Heart left ventricle (tissue), 16 donors: Measurements from ENCODE around the gene PRR5L. TPM values are rescaled to one million over a fixed set of nuclear protein-coding genes. Genes with fewer than 3 reads are reported as not detected.

Experiments used
- ATAC-seq, 4 donors: fragments of 200-7000 bp; cut with Tn5 transposase; one replicate each; pipeline ENCODE4 v1.9.1; 2020 to 2022; ENCODE audit warnings: moderate library complexity in 4 of 4, mild to moderate bottlenecking in 3 of 4, moderate number of reproducible peaks in 1 of 4
- DNase-seq, 5 donors: peaks; one replicate each; pipeline ENCODE4 v3.0.0-alpha.2; 2020
- H3K27ac ChIP-seq, 12 donors: fragments of 200-600 bp; sonication (generic) in 4 of 12; one replicate each; pipeline versions ENCODE4 v1.5.0 to v1.8.0; 2016 to 2022; ENCODE audit warnings: mild to moderate bottlenecking in 2 of 12
- H3K27me3 ChIP-seq, 9 donors: fragments of 200-600 bp; sonication (generic) in 2 of 9; one replicate each; pipeline versions ENCODE4 v1.5.1 to v1.8.0; 2016 to 2022; ENCODE audit warnings: mild to moderate bottlenecking in 3 of 9
- H3K36me3 ChIP-seq, 9 donors: fragments of 200-600 bp; sonication (generic) in 2 of 9; one replicate each; pipeline versions ENCODE4 v1.5.0 to v1.8.0; 2018 to 2022; ENCODE audit warnings: mild to moderate bottlenecking in 2 of 9
- H3K4me1 ChIP-seq, 12 donors: fragments of 200-600 bp; sonication (generic) in 4 of 12; one replicate each; pipeline versions ENCODE4 v1.5.0 to v1.8.0; 2016 to 2022; ENCODE audit warnings: mild to moderate bottlenecking in 3 of 12
- H3K4me3 ChIP-seq, 12 donors: fragments of 200-600 bp; sonication (generic) in 4 of 12; one replicate each; pipeline versions ENCODE4 v1.5.0 to v1.8.0; 2017 to 2022; ENCODE audit warnings: mild to moderate bottlenecking in 9 of 12, moderate library complexity in 4 of 12
- H3K9me3 ChIP-seq, 12 donors: fragments of 200-600 bp; sonication (generic) in 4 of 12; one replicate each; pipeline versions ENCODE4 v1.5.0 to v1.8.0; 2016 to 2022; ENCODE audit warnings: mild to moderate bottlenecking in 1 of 12
- CTCF ChIP-seq, 12 donors: fragments of 200-600 bp; sonication (generic) in 4 of 12; IDR thresholded peaks; one replicate each; pipeline versions ENCODE4 v1.5.0 to v1.8.0; 2018 to 2022; ENCODE audit warnings: antibody characterized with exemption in 12 of 12, mild to moderate bottlenecking in 5 of 12
- POLR2A ChIP-seq, 2 donors: fragments of 450-650 bp; IDR thresholded peaks; one replicate each; pipeline ENCODE4 v1.6.1; 2017; ENCODE audit warnings: antibody characterized with exemption in 2 of 2, mild to moderate bottlenecking in 2 of 2, moderate library complexity in 2 of 2
- WGBS, 4 donors: extraction: QIAGEN DNeasy Blood & Tissue Kit in 2 of 4; methylation state at CpG; one replicate each; pipeline versions ENCODE4 v1.1.5 to v1.1.7; 2013 to 2018; 5-methylcytosine and 5-hydroxymethylcytosine counted together
- intact Hi-C, 10 donors: fragments of 100-400 bp; cut with DNase I; formaldehyde crosslinking; loops; one replicate each; pipeline versions ENCODE4 v1.11.1 to v1.14.2; 2022
- polyA plus RNA-seq, 2 donors: library from polyadenylated mRNA; stranded (reverse); fragments of 200-250 nt; gene quantifications; one replicate each; pipeline ENCODE4 v1.2.3, GENCODE V29; 2013
- total RNA-seq, 9 donors: library from RNA; depleted of rRNA in 2 of 9; stranded (reverse); fragments of >200 nt in 2 of 9; fragmentation: NEBNext Ultra II Directional in 3 of 9; extraction: Animal tissue kit (Norgen Biotek cat#: 25700) in 3 of 9; gene quantifications; one replicate each; pipeline versions ENCODE4 v1.1.0 to v1.2.4, GENCODE V29; 2016 to 2023
- donor health status: ischemic (EF 13 %, LVEDD 7.1; RV severe dilation, severe dysfunction).
- donor health status: healthy with polysubstance abuse.
- donor health status: DM: no; HTN: yes; CAD: no.
- donor health status: DM: no; HTN: no; CAD: no.
- donor health status: ischemic (EF 25% LVEDD 6.9; RV normal size, moderate dysfunction).
- donor health status: ischemic (EF 25% LVEDD 5.7; RV mildly dilated, moderate dysfunction).
- donor health status: healthy.
- donor health status: DM: yes; HTN: yes; CAD: no.
- donor health status: ischemic (EF 35%, LVEDD 5.7; RV mildly dilated, moderate dysfunction).
- donor health status: nonischemic (EF 11% LVEDD 7.7; RV severe dilation, severe dysfunction).
- donor health status: DM: yes; HTN: yes; CAD: no.
- donor health status: PGD.
- donor health status: ischemic (EF 29% LVEDD 5.4; RV normal size, mild dysfunction).
- donor health status: nonischemic (EF 23%, LVEDD 6.1; RV moderate dilation, normal function).

Gene PRR5L
- total and polyA plus RNA-seq, 11 donors = 0.61 to 17.8 (median 3.1) TPM

GRCh38 chr11:36452961-36453360 lies 156.9 kb downstream of the PRR5L start:
- peak overlapping the region in 3 of 12 donors; percentile 7 to 27 (median 11) for H3K27ac ChIP-seq
- no peak overlapping the region for H3K4me3 ChIP-seq
- 8 to 18% (median 17%) methylated on average over 1 of the region's 1 CpG for WGBS, 4 donors
- peaks cover 0 to 58% (median 0%) of the 10 kb centered on the region in 9 donors for H3K36me3 ChIP-seq
- no peaks in the 10 kb centered on the region for H3K27me3 ChIP-seq
- peaks cover 0 to 76% (median 42%) of the 10 kb centered on the region in 12 donors for H3K4me1 ChIP-seq
- ATAC-seq = no peak
- no peak for DNase-seq
- intact Hi-C loops = loop anchor here in 1 of 10 donors (10.0 kb wide), 1 partner anchor 78 kb away; no protein-coding TSS in a partner anchor
- no peaks in the 10 kb centered on the region for H3K9me3 ChIP-seq
- TF ChIP-seq CTCF (IDR thresholded peaks at IDR 0.05) (no peak), POLR2A (IDR thresholded peaks at IDR 0.05) (no peak)

GRCh38 chr11:36453678-36454077 lies 157.6 kb downstream of the PRR5L start:
- ATAC-seq (no peak), DNase-seq (no peak)
- peaks cover 0 to 76% (median 42%) of the 10 kb centered on the region in 12 donors for H3K4me1 ChIP-seq
- H3K4me3 ChIP-seq = no peak overlapping the region
- no peak for TF ChIP-seq POLR2A (IDR thresholded peaks at IDR 0.05)
- TF ChIP-seq CTCF (IDR thresholded peaks at IDR 0.05) = no peak
- H3K36me3 ChIP-seq = peaks cover 0 to 54% (median 0%) of the 10 kb centered on the region in 9 donors
- WGBS, 4 donors = 83 to 91% (median 86%) methylated on average over 3 of the region's 3 CpGs
- no peaks in the 10 kb centered on the region for H3K9me3 ChIP-seq
- no peaks in the 10 kb centered on the region for H3K27me3 ChIP-seq
- intact Hi-C loops = loop anchor here in 1 of 10 donors (10.0 kb wide), 1 partner anchor 79 kb away; no protein-coding TSS in a partner anchor
- H3K27ac ChIP-seq = peak overlapping the region in 3 of 12 donors; percentile 11 to 84 (median 27)

GRCh38 chr11:36454551-36454940 lies 158.5 kb downstream of the PRR5L start:
- no peaks in the 10 kb centered on the region for H3K9me3 ChIP-seq
- intact Hi-C loops = loop anchor here in 1 of 10 donors (10.0 kb wide), 1 partner anchor 80 kb away; no protein-coding TSS in a partner anchor
- H3K4me3 ChIP-seq = no peak overlapping the region
- no peaks in the 10 kb centered on the region for H3K27me3 ChIP-seq
- H3K4me1 ChIP-seq = peaks cover 0 to 69% (median 41%) of the 10 kb centered on the region in 12 donors
- WGBS, 4 donors = 88 to 89% (median 88%) methylated on average over 18 of the region's 18 CpGs
- H3K27ac ChIP-seq = peak overlapping the region in 11 of 12 donors; percentile 72 to 93 (median 84)
- no peak for TF ChIP-seq POLR2A (IDR thresholded peaks at IDR 0.05)
- TF ChIP-seq CTCF (IDR thresholded peaks at IDR 0.05) = no peak
- ATAC-seq (no peak), DNase-seq (peak in 1 of 5 donors; percentile 35)
- peaks cover 0 to 56% (median 0%) of the 10 kb centered on the region in 9 donors for H3K36me3 ChIP-seq

GRCh38 chr11:36454941-36455631 lies 159.0 kb downstream of the PRR5L start:
- no peaks in the 10 kb centered on the region for H3K9me3 ChIP-seq
- ATAC-seq = peak in 3 of 4 donors; percentile 7 to 23 (median 18)
- peaks cover 0 to 63% (median 38%) of the 10 kb centered on the region in 12 donors for H3K4me1 ChIP-seq
- H3K4me3 ChIP-seq = no peak overlapping the region
- DNase-seq = peak in 4 of 5 donors; percentile 34 to 71 (median 44)
- no peak for TF ChIP-seq POLR2A (IDR thresholded peaks at IDR 0.05)
- no peak for TF ChIP-seq CTCF (IDR thresholded peaks at IDR 0.05)
- H3K27ac ChIP-seq = peak overlapping the region; percentile 72 to 93 (median 84)
- no peaks in the 10 kb centered on the region for H3K27me3 ChIP-seq
- peaks cover 0 to 57% (median 0%) of the 10 kb centered on the region in 9 donors for H3K36me3 ChIP-seq
- intact Hi-C loops = loop anchor here in 2 of 10 donors (5.0 to 10.0 kb wide), 2 partner anchors 78 to 80 kb away; no protein-coding TSS in a partner anchor
- 60 to 68% (median 60%) methylated on average over 17 of the region's 17 CpGs for WGBS, 4 donors
